SK-N-SH (cell line): ENCODE results near the gene IMPA2. TPM values are rescaled to one million over a fixed set of nuclear protein-coding genes. Genes with fewer than 3 reads are reported as not detected.

Source experiments
- CTCF ChIA-PET: fragments of 300-600, 350-600 bp; formaldehyde crosslinking; extraction: SDS; loops from one replicate; lab custom pipeline; 2021; lab: Yijun Ruan, JAX
- POLR2A ChIA-PET: fragments of 350-600 bp; sonication (Branson Sonifier 250); formaldehyde crosslinking; extraction: SDS; loops from one replicate; lab custom pipeline; 2020; ENCODE audit warnings: antibody characterized with exemption, inconsistent platforms; lab: Yijun Ruan, JAX
- DNase-seq: peaks from one replicate; pipeline ENCODE4 v3.0.0; 2012
- H2AFZ ChIP-seq: fragments of 200-600 bp; sonication (generic); 2 replicates; pipeline ENCODE4 v1.8.1; 2016; ENCODE audit warnings: antibody characterized with exemption, mild to moderate bottlenecking, low read depth
- H3F3A ChIP-seq: fragments of 200-600 bp; sonication (generic); replicated peaks from 2 replicates; pipeline ENCODE3; 2016; ENCODE audit warnings: antibody characterized with exemption, mild to moderate bottlenecking; ENCODE audit not compliant: insufficient read depth
- H3K27ac ChIP-seq, 2 experiments: fragments of 200-500 bp in 1 of 2; fragments of 200-600 bp in 1 of 2; sonication (Bioruptor generic) in 1 of 2; sonication (generic), shearing (Covaris generic) in 1 of 2; 2 replicates each; pipeline versions ENCODE4 v1.5.1 to v1.6.1; 2014 to 2016; ENCODE audit warnings: low read depth in 2 of 2, inconsistent platforms in 1 of 2, low read length in 1 of 2, mild to moderate bottlenecking in 1 of 2, mixed read lengths in 1 of 2
- H3K27me3 ChIP-seq: fragments of 200-600 bp; sonication (generic), shearing (Covaris generic); 2 replicates; pipeline ENCODE4 v1.6.1; 2016; ENCODE audit warnings: mixed run types; ENCODE audit not compliant: insufficient read depth
- H3K36me3 ChIP-seq, 2 experiments: fragments of 200-500 bp in 1 of 2; fragments of 200-600 bp in 1 of 2; sonication (Bioruptor generic) in 1 of 2; sonication (generic) in 1 of 2; replicated peaks in 1 of 2; 2 replicates each; pipeline versions ENCODE3 to v1.5.1; 2014 to 2016; ENCODE audit warnings: low read length in 1 of 2, mild to moderate bottlenecking in 1 of 2; ENCODE audit not compliant: insufficient read depth in 2 of 2, control insufficient read depth in 1 of 2
- H3K4me1 ChIP-seq, 2 experiments: fragments of 200-500 bp in 1 of 2; fragments of 200-600 bp in 1 of 2; sonication (Bioruptor generic) in 1 of 2; sonication (generic), shearing (Covaris generic) in 1 of 2; 2 replicates each; pipeline versions ENCODE4 v1.5.1 to v1.6.1; 2014 to 2016; ENCODE audit warnings: low read depth in 1 of 2, low read length in 1 of 2, mixed run types in 1 of 2; ENCODE audit not compliant: insufficient read depth in 2 of 2, control insufficient read depth in 1 of 2
- H3K4me2 ChIP-seq: fragments of 200-600 bp; sonication (generic), shearing (Covaris generic); 2 replicates; pipeline ENCODE4 v1.6.1; 2017; ENCODE audit warnings: mixed run types
- H3K4me3 ChIP-seq, 2 experiments: fragments of 200-500 bp in 1 of 2; fragments of 200-600 bp in 1 of 2; sonication (Bioruptor generic) in 1 of 2; sonication (generic), shearing (Covaris generic) in 1 of 2; 2 replicates each; pipeline versions ENCODE4 v1.5.1 to v1.8.1; 2014 to 2016; ENCODE audit warnings: low read depth in 2 of 2, inconsistent platforms in 1 of 2, low read length in 1 of 2, mild to moderate bottlenecking in 1 of 2, mixed read lengths in 1 of 2, moderate library complexity in 1 of 2
- H3K79me2 ChIP-seq: fragments of 200-600 bp; sonication (generic); 2 replicates; pipeline ENCODE4 v1.8.1; 2017; ENCODE audit warnings: mild to moderate bottlenecking; ENCODE audit not compliant: insufficient read depth
- H3K9ac ChIP-seq: fragments of 200-600 bp; sonication (generic); 2 replicates; pipeline ENCODE4 v1.6.1; 2017; ENCODE audit warnings: mixed run types
- H3K9me2 ChIP-seq: fragments of 200-600 bp; sonication (generic); 2 replicates; pipeline ENCODE4 v1.6.1; 2017; ENCODE audit warnings: mixed run types
- H3K9me3 ChIP-seq: fragments of 200-600 bp; sonication (generic); 2 replicates; pipeline ENCODE4 v1.6.1; 2017; ENCODE audit warnings: mixed run types, mild to moderate bottlenecking, moderate library complexity
- H4K20me1 ChIP-seq: fragments of 200-600 bp; sonication (generic); 2 replicates; pipeline ENCODE4 v1.6.1; 2017; ENCODE audit warnings: mild to moderate bottlenecking, mixed run types; ENCODE audit not compliant: insufficient read depth
- CHD2 ChIP-seq: fragments of 150-350 bp; IDR thresholded peaks from 2 replicates; pipeline ENCODE4 v1.6.1; 2018; ENCODE audit warnings: low read length; ENCODE audit not compliant: partially characterized antibody
- ELF1 ChIP-seq: IDR thresholded peaks from 2 replicates; pipeline ENCODE4 v1.4.0; 2012
- EZH2phosphoT487 ChIP-seq: fragments of 200-600 bp; sonication (generic); IDR thresholded peaks from 2 replicates; pipeline ENCODE4 v1.6.1; 2017; ENCODE audit warnings: low read depth, mixed run types, mild to moderate bottlenecking, antibody characterized with exemption, moderate library complexity, borderline replicate concordance
- GABPA ChIP-seq: IDR thresholded peaks from 2 replicates; pipeline ENCODE4 v1.4.0; 2012; ENCODE audit warnings: low read depth, mild to moderate bottlenecking
- GATA2 ChIP-seq: sonication (generic); formaldehyde crosslinking; IDR thresholded peaks from 2 replicates; pipeline ENCODE4 v1.5.0; 2020; ENCODE audit warnings: mild to moderate bottlenecking, missing genetic modification reagents
- MEF2A ChIP-seq: IDR thresholded peaks from 2 replicates; pipeline ENCODE4 v1.4.0; 2012; ENCODE audit warnings: low read depth, borderline replicate concordance
- MXI1 ChIP-seq: IDR thresholded peaks from 2 replicates; pipeline ENCODE4 v1.6.1; 2012; ENCODE audit warnings: mild to moderate bottlenecking, low read depth, low read length, improper control_type of control experiment
- NRF1 ChIP-seq: IDR thresholded peaks from 2 replicates; pipeline ENCODE4 v1.6.1; 2012; ENCODE audit warnings: low read depth, mild to moderate bottlenecking, low read length
- REST ChIP-seq: IDR thresholded peaks from 2 replicates; pipeline ENCODE4 v1.6.1; 2012; ENCODE audit warnings: mild to moderate bottlenecking, low read depth, low read length, moderate library complexity
- RFX5 ChIP-seq: IDR thresholded peaks from 2 replicates; pipeline ENCODE4 v1.6.1; 2012; ENCODE audit warnings: mild to moderate bottlenecking, improper control_type of control experiment, low read length
- RXRA ChIP-seq: IDR thresholded peaks from 2 replicates; pipeline ENCODE4 v1.4.0; 2012; ENCODE audit warnings: low read depth, mild to moderate bottlenecking, borderline replicate concordance
- SIN3A ChIP-seq: IDR thresholded peaks from 2 replicates; pipeline ENCODE4 v1.6.1; 2012; ENCODE audit warnings: low read depth, mild to moderate bottlenecking, low read length, moderate library complexity, borderline replicate concordance
- SMC3 ChIP-seq: IDR thresholded peaks from 2 replicates; pipeline ENCODE4 v1.6.1; 2012; ENCODE audit warnings: low read depth, low read length, improper control_type of control experiment
- TCF12 ChIP-seq: IDR thresholded peaks from 2 replicates; pipeline ENCODE4 v1.4.0; 2012
- USF2 ChIP-seq: fragments of 150-350 bp; IDR thresholded peaks from 2 replicates; pipeline ENCODE4 v1.6.1; 2017; ENCODE audit warnings: antibody characterized with exemption, low read length, low read depth, borderline replicate concordance
- WGBS: methylation state at CpG from one replicate; pipeline ENCODE4 v1.1.6; 2017; ENCODE audit warnings: low lambda C conversion rate; 5-methylcytosine and 5-hydroxymethylcytosine counted together
- polyA plus RNA-seq, 3 experiments: library from polyadenylated mRNA; depleted of rRNA; stranded (reverse); fragments of >200 nt; gene quantifications; 2 replicates each; pipeline ENCODE4 v1.2.3, GENCODE V29; 2012
- TF ChIP-seq, protein P1 (sequence below): fragments of 200-600 bp; sonication (generic); IDR thresholded peaks from 2 replicates; pipeline ENCODE4 v1.6.1; 2017; ENCODE audit warnings: antibody characterized with exemption, mild to moderate bottlenecking, moderate library complexity
- TF ChIP-seq, protein P2 (sequence below): IDR thresholded peaks from 2 replicates; pipeline ENCODE4 v1.4.0; 2012; ENCODE audit warnings: low read depth, borderline replicate concordance
- TF ChIP-seq, protein P3 (sequence below): fragments of 150-350 bp; IDR thresholded peaks from 2 replicates; pipeline ENCODE4 v1.6.1; 2016; ENCODE audit warnings: mild to moderate bottlenecking, low read depth, low read length

Gene IMPA2
- polyA plus RNA-seq, 1 of the 3 experiments (the other 2 are of a cell fraction): 0.18 TPM

DNA sequence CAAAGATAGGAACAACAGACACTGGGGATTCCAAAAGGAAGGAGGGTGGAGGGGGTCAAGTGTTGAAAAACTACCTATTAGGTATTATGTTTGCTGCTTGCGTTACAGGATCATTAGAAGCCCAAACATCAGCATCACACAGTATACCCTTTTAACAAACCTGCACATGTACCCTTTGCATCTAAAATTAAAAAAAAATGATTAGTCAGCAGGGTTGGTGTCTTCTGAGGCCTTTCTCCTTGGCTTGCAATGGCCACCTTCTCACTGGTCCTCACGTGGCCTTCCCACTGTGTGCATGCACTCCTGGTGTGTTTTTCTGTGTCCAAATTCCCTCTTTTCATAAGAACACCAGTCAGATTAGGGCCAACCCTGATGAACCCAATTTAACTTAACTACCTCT, 5.6 kb upstream of the IMPA2 start:
- Histone ChIP-seq H3K9me2 (no peaks in the 10 kb centered on the region), H3K4me2 (no peak overlapping the region), H3K9me3 (no peaks in the 10 kb centered on the region), H3K4me1 (peaks cover 0 to 5% of the 10 kb centered on the region in 2 experiments; a peak in 1 of 4 replicates), H3K9ac (no peak overlapping the region), H3K4me3 (no peak overlapping the region), H3K27ac (no peak overlapping the region), H3K27me3 (peaks cover 42% of the 10 kb centered on the region), H2AFZ (no peak overlapping the region), H3K79me2 (no peaks in the 10 kb centered on the region), H3K36me3 (no peaks in the 10 kb centered on the region), H4K20me1 (no peaks in the 10 kb centered on the region), H3F3A (no peaks in the 10 kb centered on the region)
- WGBS: 41% methylated on average over 2 of the region's 2 CpGs
- TF ChIP-seq, protein P1, sequence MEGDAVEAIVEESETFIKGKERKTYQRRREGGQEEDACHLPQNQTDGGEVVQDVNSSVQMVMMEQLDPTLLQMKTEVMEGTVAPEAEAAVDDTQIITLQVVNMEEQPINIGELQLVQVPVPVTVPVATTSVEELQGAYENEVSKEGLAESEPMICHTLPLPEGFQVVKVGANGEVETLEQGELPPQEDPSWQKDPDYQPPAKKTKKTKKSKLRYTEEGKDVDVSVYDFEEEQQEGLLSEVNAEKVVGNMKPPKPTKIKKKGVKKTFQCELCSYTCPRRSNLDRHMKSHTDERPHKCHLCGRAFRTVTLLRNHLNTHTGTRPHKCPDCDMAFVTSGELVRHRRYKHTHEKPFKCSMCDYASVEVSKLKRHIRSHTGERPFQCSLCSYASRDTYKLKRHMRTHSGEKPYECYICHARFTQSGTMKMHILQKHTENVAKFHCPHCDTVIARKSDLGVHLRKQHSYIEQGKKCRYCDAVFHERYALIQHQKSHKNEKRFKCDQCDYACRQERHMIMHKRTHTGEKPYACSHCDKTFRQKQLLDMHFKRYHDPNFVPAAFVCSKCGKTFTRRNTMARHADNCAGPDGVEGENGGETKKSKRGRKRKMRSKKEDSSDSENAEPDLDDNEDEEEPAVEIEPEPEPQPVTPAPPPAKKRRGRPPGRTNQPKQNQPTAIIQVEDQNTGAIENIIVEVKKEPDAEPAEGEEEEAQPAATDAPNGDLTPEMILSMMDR: no peak
- TF ChIP-seq NRF1: no peak
- no peak for TF ChIP-seq RFX5
- no peak for TF ChIP-seq EZH2phosphoT487
- TF ChIP-seq GABPA: no peak
- no peak for TF ChIP-seq SIN3A
- TF ChIP-seq GATA2 (CRISPR knock-in tag): no peak
- TF ChIP-seq MXI1: no peak
- no peak for TF ChIP-seq CHD2
- TF ChIP-seq MEF2A: no peak
- no peak for TF ChIP-seq REST
- TF ChIP-seq, protein P2, sequence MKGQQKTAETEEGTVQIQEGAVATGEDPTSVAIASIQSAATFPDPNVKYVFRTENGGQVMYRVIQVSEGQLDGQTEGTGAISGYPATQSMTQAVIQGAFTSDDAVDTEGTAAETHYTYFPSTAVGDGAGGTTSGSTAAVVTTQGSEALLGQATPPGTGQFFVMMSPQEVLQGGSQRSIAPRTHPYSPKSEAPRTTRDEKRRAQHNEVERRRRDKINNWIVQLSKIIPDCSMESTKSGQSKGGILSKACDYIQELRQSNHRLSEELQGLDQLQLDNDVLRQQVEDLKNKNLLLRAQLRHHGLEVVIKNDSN: no peak
- no peak for TF ChIP-seq SMC3
- TF ChIP-seq RXRA: no peak
- TF ChIP-seq, protein P3, sequence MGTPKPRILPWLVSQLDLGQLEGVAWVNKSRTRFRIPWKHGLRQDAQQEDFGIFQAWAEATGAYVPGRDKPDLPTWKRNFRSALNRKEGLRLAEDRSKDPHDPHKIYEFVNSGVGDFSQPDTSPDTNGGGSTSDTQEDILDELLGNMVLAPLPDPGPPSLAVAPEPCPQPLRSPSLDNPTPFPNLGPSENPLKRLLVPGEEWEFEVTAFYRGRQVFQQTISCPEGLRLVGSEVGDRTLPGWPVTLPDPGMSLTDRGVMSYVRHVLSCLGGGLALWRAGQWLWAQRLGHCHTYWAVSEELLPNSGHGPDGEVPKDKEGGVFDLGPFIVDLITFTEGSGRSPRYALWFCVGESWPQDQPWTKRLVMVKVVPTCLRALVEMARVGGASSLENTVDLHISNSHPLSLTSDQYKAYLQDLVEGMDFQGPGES: no peak
- TF ChIP-seq USF2: no peak
- no peak for TF ChIP-seq ELF1
- no peak for TF ChIP-seq TCF12
- no peak for DNase-seq
- POLR2A ChIA-PET: no interaction called here
- CTCF ChIA-PET: no interaction called here
